HG02852 (cell line): ENCODE measurements around the gene MAGEB17.

Source experiments
- ATAC-seq: cut with Tn5 transposase; IDR thresholded peaks from one replicate; pipeline ENCODE4 v1.9.1; 2021; ENCODE audit warnings: mild to moderate bottlenecking, moderate library complexity; ENCODE audit not compliant: unreplicated experiment

The MAGEB17 gene

GRCh38 chrX:16205840-16206239 is 38.6 kb downstream of the MAGEB17 start:
- no peak for ATAC-seq

- ATAC-seq = no peak
These were observed 40.4 kb downstream of the MAGEB17 start for GRCh38 chrX:16207634-16208033.

- no peak for ATAC-seq
These were observed 41.3 kb downstream of the MAGEB17 start for GRCh38 chrX:16208601-16209000.

GRCh38 chrX:16210061-16210460 is 42.8 kb downstream of the MAGEB17 start:
- no peak for ATAC-seq

- ATAC-seq = no peak
These were observed 44.7 kb downstream of the MAGEB17 start for GRCh38 chrX:16212024-16212423.

GRCh38 chrX:16212436-16212835 is 45.2 kb downstream of the MAGEB17 start:
- no peak for ATAC-seq

- ATAC-seq = no peak
These were observed 46.7 kb downstream of the MAGEB17 start for GRCh38 chrX:16213961-16214360.

- ATAC-seq = no peak
These were observed 48.4 kb downstream of the MAGEB17 start for GRCh38 chrX:16215660-16216059.
